ENCODE measurements around the gene KLHL10.

DNA sequence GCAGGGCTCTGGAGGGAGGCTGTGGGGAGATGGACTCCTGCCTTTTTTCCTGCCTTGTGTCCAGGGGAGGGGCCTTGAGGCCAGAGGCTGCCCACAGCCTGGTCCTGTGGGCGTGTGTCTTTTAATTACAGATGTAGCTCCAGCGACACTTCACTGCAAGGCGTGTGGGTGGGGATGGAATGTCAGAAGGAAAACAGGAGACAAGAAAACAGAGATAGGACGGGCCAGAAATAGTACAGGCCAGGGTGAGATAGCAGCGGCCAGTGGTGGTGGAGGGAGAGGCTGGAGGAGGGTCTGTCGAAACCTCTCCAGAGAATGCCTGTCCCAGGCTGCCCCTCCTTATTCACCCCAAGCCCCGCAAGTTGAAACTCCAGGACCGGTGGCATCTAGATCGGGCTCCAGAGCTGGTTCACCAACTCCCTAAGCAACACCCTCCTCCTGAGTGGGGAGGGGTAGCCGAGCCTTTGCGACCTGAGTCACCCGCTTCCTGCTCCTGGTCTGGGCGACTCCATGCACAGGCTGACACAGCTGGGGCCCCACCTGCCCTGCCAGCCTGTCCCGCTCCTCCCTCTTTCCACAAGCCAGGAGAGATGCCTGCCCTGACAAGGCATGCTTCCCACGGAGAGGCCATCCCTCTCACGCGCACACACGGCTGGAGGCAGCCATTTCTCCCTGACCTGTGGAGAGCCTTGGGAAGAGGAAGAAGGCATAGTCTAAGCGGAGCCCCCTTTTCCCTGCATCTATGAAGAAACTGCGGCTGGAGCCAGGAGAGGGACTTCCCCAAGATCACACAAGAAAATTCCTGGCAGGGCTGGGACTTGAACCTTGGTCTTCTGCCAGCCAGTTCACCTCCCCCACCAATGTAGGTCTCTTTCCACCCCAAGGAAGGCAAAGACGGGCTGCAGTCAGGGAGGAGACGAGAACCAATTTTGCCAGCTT lies 44.5 kb upstream of the KLHL10 start:
- TF ChIP-seq, protein P1, sequence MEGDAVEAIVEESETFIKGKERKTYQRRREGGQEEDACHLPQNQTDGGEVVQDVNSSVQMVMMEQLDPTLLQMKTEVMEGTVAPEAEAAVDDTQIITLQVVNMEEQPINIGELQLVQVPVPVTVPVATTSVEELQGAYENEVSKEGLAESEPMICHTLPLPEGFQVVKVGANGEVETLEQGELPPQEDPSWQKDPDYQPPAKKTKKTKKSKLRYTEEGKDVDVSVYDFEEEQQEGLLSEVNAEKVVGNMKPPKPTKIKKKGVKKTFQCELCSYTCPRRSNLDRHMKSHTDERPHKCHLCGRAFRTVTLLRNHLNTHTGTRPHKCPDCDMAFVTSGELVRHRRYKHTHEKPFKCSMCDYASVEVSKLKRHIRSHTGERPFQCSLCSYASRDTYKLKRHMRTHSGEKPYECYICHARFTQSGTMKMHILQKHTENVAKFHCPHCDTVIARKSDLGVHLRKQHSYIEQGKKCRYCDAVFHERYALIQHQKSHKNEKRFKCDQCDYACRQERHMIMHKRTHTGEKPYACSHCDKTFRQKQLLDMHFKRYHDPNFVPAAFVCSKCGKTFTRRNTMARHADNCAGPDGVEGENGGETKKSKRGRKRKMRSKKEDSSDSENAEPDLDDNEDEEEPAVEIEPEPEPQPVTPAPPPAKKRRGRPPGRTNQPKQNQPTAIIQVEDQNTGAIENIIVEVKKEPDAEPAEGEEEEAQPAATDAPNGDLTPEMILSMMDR (IDR thresholded peaks at IDR 0.05): no peak
- TF ChIP-seq POLR2A (IDR thresholded peaks at IDR 0.05): peak in 1 of 2 donors; percentile 50
